NCI-H1694 treated with DMSO at 0.1 percent for 48 hours (cell line): Measurements from ENCODE around the gene RESF1.
"Not testable (repeated sequence)": the region's sequence is repeated elsewhere in the genome, so short reads cannot be mapped to it uniquely, and the experiment has no call there.

Experiments
- DNase-seq: peaks from one replicate; lab custom pipeline; 2025; lab: John Stamatoyannopoulos, UW

Gene RESF1

GRCh38 chr12:31959161-31959700 is at the start of gene RESF1:
Gene RESF1, plus strand, starts transcription at chr12:31959415. Its CDS starts 21,541 bp downstream, at chr12:31980956.
- DNase-seq: peak; percentile 89

GRCh38 chr12:31914927-31915326 is 44.3 kb upstream of the RESF1 start:
- no peak for DNase-seq

GRCh38 chr12:31915446-31915845 is 43.8 kb upstream of the RESF1 start:
- DNase-seq: no peak

- no peak for DNase-seq
Observed at GRCh38 chr12:31922341-31923062, 36.7 kb upstream of the RESF1 start.

- DNase-seq: no peak
Observed at GRCh38 chr12:31923063-31923412, 36.2 kb upstream of the RESF1 start.

GRCh38 chr12:31928246-31929026 is 30.8 kb upstream of the RESF1 start:
- DNase-seq: no peak

- no peak for DNase-seq
Observed at GRCh38 chr12:31929027-31929526, 30.1 kb upstream of the RESF1 start.

- no peak for DNase-seq
Observed at GRCh38 chr12:31931796-31932715, 27.2 kb upstream of the RESF1 start.

- no peak for DNase-seq
Observed at GRCh38 chr12:31944299-31944698, 14.9 kb upstream of the RESF1 start.

GRCh38 chr12:31947971-31948370 is 11.2 kb upstream of the RESF1 start:
- no peak for DNase-seq

- DNase-seq: not testable (repeated sequence)
Observed at GRCh38 chr12:31948697-31949359, 10.4 kb upstream of the RESF1 start.

- no peak for DNase-seq
Observed at GRCh38 chr12:31950088-31950487, 9.1 kb upstream of the RESF1 start.

GRCh38 chr12:31950492-31950891 is 8.7 kb upstream of the RESF1 start:
- no peak for DNase-seq

GRCh38 chr12:31951008-31951407 is 8.2 kb upstream of the RESF1 start:
- no peak for DNase-seq

- no peak for DNase-seq
Observed at GRCh38 chr12:31951939-31952338, 7.3 kb upstream of the RESF1 start.

GRCh38 chr12:31952418-31952817 is 6.8 kb upstream of the RESF1 start:
- DNase-seq: no peak

- no peak for DNase-seq
Observed at GRCh38 chr12:31954925-31955858, 4.0 kb upstream of the RESF1 start.

- DNase-seq: no peak
Observed at GRCh38 chr12:31958569-31959160, 550 bp upstream of the RESF1 start.

- DNase-seq: peak; percentile 89
Observed at GRCh38 chr12:31959701-31960391, 631 bp downstream of the RESF1 start.
